ENCODE results near the gene ZNF536. TPM values are rescaled to one million over a fixed set of nuclear protein-coding genes. Genes with fewer than 3 reads are reported as not detected.
"Not testable (repeated sequence)": the region's sequence is repeated elsewhere in the genome, so short reads cannot be mapped to it uniquely, and the experiment has no call there.

ZNF536 gene
- total RNA-seq, 2 experiments from 2014 or later: not detected

- H3K9me3 Mint-ChIP-seq (ENCODE audit: insufficient read depth); H3K36me3 Mint-ChIP-seq (ENCODE audit: low read depth); H3K27me3 Mint-ChIP-seq (ENCODE audit: low read depth); CTCF ChIA-PET; POLR2A ChIA-PET; H3K4me3 Mint-ChIP-seq; DNase-seq; H3K4me1 Mint-ChIP-seq (ENCODE audit: low read depth); ATAC-seq; H3K27ac Mint-ChIP-seq: not testable (repeated sequence)
These were observed 25.7 kb upstream of the ZNF536 start for GRCh38 chr19:30346468-30346867.

GRCh38 chr19:30349131-30349730 is 23.0 kb upstream of the ZNF536 start:
- ChIA-PET CTCF (no interaction called here), POLR2A (no interaction called here)
- Mint-ChIP-seq H3K36me3 (ENCODE audit: low read depth) (no peaks in the 10 kb centered on the region), H3K27me3 (ENCODE audit: low read depth) (no peaks in the 10 kb centered on the region), H3K4me1 (ENCODE audit: low read depth) (no peaks in the 10 kb centered on the region), H3K9me3 (ENCODE audit: insufficient read depth) (no peaks in the 10 kb centered on the region), H3K27ac (no peak overlapping the region), H3K4me3 (no peak overlapping the region)
- no peak for ATAC-seq
- DNase-seq: no peak

DNA sequence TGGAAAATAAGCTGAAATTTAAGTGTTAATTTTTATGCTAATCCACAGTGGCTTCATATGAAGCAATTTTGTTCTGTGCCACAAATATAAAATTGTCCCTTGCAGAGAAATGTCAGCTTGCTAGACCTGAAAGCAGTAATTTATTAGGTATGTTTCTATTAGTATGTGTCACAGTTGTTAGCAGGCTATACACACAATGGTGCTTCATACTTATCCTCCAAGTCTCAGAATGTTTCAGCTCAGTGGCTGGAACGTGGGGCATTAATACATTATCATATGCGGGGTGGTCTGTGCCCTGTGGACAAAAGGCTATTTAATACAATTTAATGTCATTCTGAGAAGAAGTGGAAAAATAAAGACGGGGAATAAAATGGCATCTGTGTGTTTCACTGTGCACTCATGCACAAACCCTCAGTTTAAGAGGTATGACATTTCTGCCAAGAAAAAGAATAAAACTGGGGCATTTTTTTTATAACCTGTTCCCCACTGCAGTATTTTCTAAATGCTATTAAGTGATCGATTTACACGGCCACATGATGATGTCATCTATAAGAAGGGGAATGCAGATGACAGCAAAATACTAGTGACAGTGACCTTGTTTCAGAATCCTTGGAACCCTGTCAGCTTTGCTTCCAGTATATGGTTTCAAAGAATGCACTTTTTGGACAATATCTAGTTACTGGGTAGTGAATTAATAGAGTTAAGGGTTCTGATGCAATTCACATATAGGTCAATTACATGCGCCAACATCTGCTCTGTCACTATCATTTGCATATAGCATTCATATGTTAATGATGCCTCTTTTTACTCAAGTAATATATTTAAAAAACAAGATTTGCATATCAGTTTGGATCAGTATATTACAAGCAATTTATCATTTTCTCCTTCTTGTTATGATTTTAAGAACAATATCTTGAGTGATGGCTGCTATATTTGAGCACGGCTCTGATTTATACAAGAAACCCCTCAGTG is 21.2 kb upstream of the ZNF536 start:
- Mint-ChIP-seq H3K27me3 (ENCODE audit: low read depth) (no peaks in the 10 kb centered on the region), H3K4me3 (no peak overlapping the region), H3K9me3 (ENCODE audit: insufficient read depth) (no peaks in the 10 kb centered on the region), H3K27ac (no peak overlapping the region), H3K36me3 (ENCODE audit: low read depth) (no peaks in the 10 kb centered on the region), H3K4me1 (ENCODE audit: low read depth) (no peaks in the 10 kb centered on the region)
- ChIA-PET CTCF (no interaction called here), POLR2A (no interaction called here)
- DNase-seq (no peak), ATAC-seq (no peak)

DNA sequence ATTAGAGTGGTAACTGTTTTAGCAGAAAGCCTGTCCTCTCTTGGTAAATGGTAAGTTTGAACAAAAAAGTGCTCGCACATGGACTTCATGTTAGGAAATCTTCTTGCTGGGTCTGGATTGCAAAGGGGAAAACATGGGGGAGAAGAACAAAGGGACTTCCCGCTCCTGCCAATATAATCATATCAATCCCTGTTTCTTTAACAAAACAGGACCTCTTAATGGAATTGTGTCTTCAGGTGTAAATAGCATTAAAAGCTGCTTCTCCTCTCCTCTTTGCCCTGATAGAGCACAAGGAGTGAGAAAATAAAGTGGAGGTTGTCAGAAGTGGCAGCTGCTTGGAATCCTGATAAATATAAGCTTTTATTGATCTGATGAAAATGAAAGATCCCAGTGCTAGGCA is 20.4 kb upstream of the ZNF536 start:
- ChIA-PET POLR2A (no interaction called here), CTCF (no interaction called here)
- no peaks in the 10 kb centered on the region for H3K27me3 Mint-ChIP-seq (ENCODE audit: low read depth)
- H3K4me3 Mint-ChIP-seq: no peak overlapping the region
- ATAC-seq: no peak
- no peak for DNase-seq
- H3K27ac Mint-ChIP-seq: no peak overlapping the region
- no peaks in the 10 kb centered on the region for H3K4me1 Mint-ChIP-seq (ENCODE audit: low read depth)
- H3K9me3 Mint-ChIP-seq (ENCODE audit: insufficient read depth): no peaks in the 10 kb centered on the region
- no peaks in the 10 kb centered on the region for H3K36me3 Mint-ChIP-seq (ENCODE audit: low read depth)

DNA sequence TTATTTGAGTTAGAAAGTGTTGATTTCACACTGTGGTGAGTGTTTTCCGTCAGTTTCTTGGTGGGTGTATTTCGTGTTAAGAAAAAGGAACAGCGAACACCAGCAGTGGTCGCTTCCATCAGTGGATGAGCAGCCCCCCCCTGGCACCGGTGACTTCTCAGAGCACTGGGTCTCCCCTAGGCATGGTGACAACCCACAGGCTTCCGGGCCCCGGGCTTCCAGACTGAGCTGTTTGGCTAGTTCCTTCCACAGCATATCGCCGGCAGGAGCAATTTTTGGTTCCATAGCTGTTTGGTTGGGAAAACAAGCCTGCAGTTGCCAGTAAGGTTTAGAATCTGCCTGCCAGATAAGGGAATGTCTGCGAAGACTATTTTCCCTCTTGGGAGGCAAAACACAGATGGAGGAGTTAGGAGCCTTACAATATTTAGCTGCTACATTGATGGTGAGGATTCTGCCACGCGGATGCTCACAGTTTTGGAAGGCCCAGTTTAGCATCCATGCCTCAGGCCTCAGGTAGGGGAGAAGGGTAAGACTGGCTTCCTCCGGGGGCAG is 18.7 kb upstream of the ZNF536 start:
- Mint-ChIP-seq H3K36me3 (ENCODE audit: low read depth) (no peaks in the 10 kb centered on the region), H3K4me3 (no peak overlapping the region)
- POLR2A ChIA-PET: no interaction called here

GRCh38 chr19:30355586-30355985 is 16.6 kb upstream of the ZNF536 start:
- POLR2A ChIA-PET: no interaction called here
- CTCF ChIA-PET: no interaction called here

More for the DNA sequence above, 18.7 kb upstream of the ZNF536 start:
- H3K4me1 Mint-ChIP-seq (ENCODE audit: low read depth): no peaks in the 10 kb centered on the region
- H3K27ac Mint-ChIP-seq: no peak overlapping the region
- ATAC-seq (no peak), DNase-seq (no peak)
- no peaks in the 10 kb centered on the region for H3K27me3 Mint-ChIP-seq (ENCODE audit: low read depth)
- no peaks in the 10 kb centered on the region for H3K9me3 Mint-ChIP-seq (ENCODE audit: insufficient read depth)
- CTCF ChIA-PET: no interaction called here

GRCh38 chr19:30356951-30357579 is 15.1 kb upstream of the ZNF536 start:
- Mint-ChIP-seq H3K36me3 (ENCODE audit: low read depth) (no peaks in the 10 kb centered on the region), H3K4me1 (ENCODE audit: low read depth) (no peaks in the 10 kb centered on the region), H3K27ac (no peak overlapping the region), H3K4me3 (no peak overlapping the region), H3K27me3 (ENCODE audit: low read depth) (peaks cover 16% of the 10 kb centered on the region), H3K9me3 (ENCODE audit: insufficient read depth) (no peaks in the 10 kb centered on the region)
- DNase-seq (no peak), ATAC-seq (no peak)
- CTCF ChIA-PET: interaction anchor here (0.6 kb wide), 1 partner anchor 178 kb away, joined by 3 read pairs; no protein-coding TSS in a partner anchor
- POLR2A ChIA-PET: no interaction called here

More at GRCh38 chr19:30355586-30355985, 16.6 kb upstream of the ZNF536 start:
- H3K9me3 Mint-ChIP-seq (ENCODE audit: insufficient read depth): no peaks in the 10 kb centered on the region
- no peaks in the 10 kb centered on the region for H3K4me1 Mint-ChIP-seq (ENCODE audit: low read depth)
- DNase-seq (no peak), ATAC-seq (no peak)
- no peak overlapping the region for H3K4me3 Mint-ChIP-seq
- no peaks in the 10 kb centered on the region for H3K36me3 Mint-ChIP-seq (ENCODE audit: low read depth)
- peaks cover 13% of the 10 kb centered on the region for H3K27me3 Mint-ChIP-seq (ENCODE audit: low read depth)
- H3K27ac Mint-ChIP-seq: no peak overlapping the region

- POLR2A ChIA-PET: no interaction called here
- Mint-ChIP-seq H3K36me3 (ENCODE audit: low read depth) (no peaks in the 10 kb centered on the region), H3K9me3 (ENCODE audit: insufficient read depth) (no peaks in the 10 kb centered on the region), H3K4me1 (ENCODE audit: low read depth) (no peaks in the 10 kb centered on the region), H3K4me3 (no peak overlapping the region), H3K27me3 (ENCODE audit: low read depth) (peaks cover 16% of the 10 kb centered on the region), H3K27ac (no peak overlapping the region)
- ATAC-seq (no peak), DNase-seq (no peak)
- CTCF ChIA-PET: interaction anchor here (0.6 kb wide), 1 partner anchor 178 kb away, joined by 3 read pairs; no protein-coding TSS in a partner anchor
These were observed 14.6 kb upstream of the ZNF536 start for GRCh38 chr19:30357580-30357954.

- POLR2A ChIA-PET: no interaction called here
- H3K27me3 Mint-ChIP-seq (ENCODE audit: low read depth): peaks cover 16% of the 10 kb centered on the region
These were observed 13.9 kb upstream of the ZNF536 start for GRCh38 chr19:30358319-30358718.

GRCh38 chr19:30358821-30359580 is 13.2 kb upstream of the ZNF536 start:
- POLR2A ChIA-PET: no interaction called here
- Mint-ChIP-seq H3K36me3 (ENCODE audit: low read depth) (no peaks in the 10 kb centered on the region), H3K27ac (no peak overlapping the region), H3K4me1 (ENCODE audit: low read depth) (no peaks in the 10 kb centered on the region), H3K9me3 (ENCODE audit: insufficient read depth) (no peaks in the 10 kb centered on the region), H3K27me3 (ENCODE audit: low read depth) (peaks cover 16% of the 10 kb centered on the region), H3K4me3 (no peak overlapping the region)
- CTCF ChIA-PET: no interaction called here
- no peak for DNase-seq
- no peak for ATAC-seq

More at GRCh38 chr19:30358319-30358718, 13.9 kb upstream of the ZNF536 start:
- no peak for ATAC-seq
- H3K4me3 Mint-ChIP-seq: no peak overlapping the region
- CTCF ChIA-PET: no interaction called here
- no peaks in the 10 kb centered on the region for H3K4me1 Mint-ChIP-seq (ENCODE audit: low read depth)
- H3K9me3 Mint-ChIP-seq (ENCODE audit: insufficient read depth): no peaks in the 10 kb centered on the region
- H3K27ac Mint-ChIP-seq: no peak overlapping the region
- no peaks in the 10 kb centered on the region for H3K36me3 Mint-ChIP-seq (ENCODE audit: low read depth)
- DNase-seq: no peak

DNA sequence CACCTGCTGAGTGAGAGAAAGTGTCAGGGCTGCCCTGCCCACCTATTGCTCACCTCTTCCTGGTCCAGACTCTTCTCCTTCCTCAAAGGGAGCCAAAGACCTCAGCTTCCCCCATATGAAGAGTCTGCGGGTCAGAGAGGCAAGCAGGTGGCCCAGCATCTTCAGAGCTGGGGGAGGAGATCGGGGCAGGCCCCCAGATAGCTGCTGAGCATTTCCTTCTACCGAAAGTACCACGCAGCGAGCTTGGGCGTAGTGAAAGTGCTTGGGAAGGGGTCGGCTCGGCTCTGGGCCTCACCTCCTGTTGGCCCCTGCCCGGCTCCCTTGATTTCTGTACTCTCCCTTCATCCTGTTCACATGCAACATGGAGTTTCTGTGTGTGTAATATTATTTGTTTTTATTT is 12.2 kb upstream of the ZNF536 start:
- Mint-ChIP-seq H3K27ac (no peak overlapping the region), H3K4me3 (no peak overlapping the region), H3K9me3 (ENCODE audit: insufficient read depth) (no peaks in the 10 kb centered on the region), H3K27me3 (ENCODE audit: low read depth) (peaks cover 16% of the 10 kb centered on the region), H3K4me1 (ENCODE audit: low read depth) (no peaks in the 10 kb centered on the region), H3K36me3 (ENCODE audit: low read depth) (no peaks in the 10 kb centered on the region)
- no peak for DNase-seq
- ChIA-PET POLR2A (no interaction called here), CTCF (no interaction called here)
- no peak for ATAC-seq
